NT2/D1 (cell line): ENCODE measurements around the gene D2HGDH.

Experiments
- DNase-seq: peaks from one replicate; pipeline ENCODE4 v3.0.0-alpha.2; 2011; ENCODE audit warnings: low read depth, low spot score
- H3K27me3 ChIP-seq: 2 replicates; pipeline ENCODE4 v1.6.0; 2011; ENCODE audit warnings: mild to moderate bottlenecking; ENCODE audit not compliant: insufficient read length, insufficient read depth
- H3K36me3 ChIP-seq: 2 replicates; pipeline ENCODE4 v1.6.1; 2011; ENCODE audit warnings: mild to moderate bottlenecking, low read length, mixed read lengths; ENCODE audit not compliant: insufficient read depth, insufficient read length
- H3K4me1 ChIP-seq: 2 replicates; pipeline ENCODE4 v1.5.1; 2011; ENCODE audit not compliant: insufficient read depth, insufficient read length
- H3K4me3 ChIP-seq: 2 replicates; pipeline ENCODE4 v1.5.1; 2011; ENCODE audit warnings: low read depth; ENCODE audit not compliant: insufficient read length
- H3K9ac ChIP-seq: 2 replicates; pipeline ENCODE4 v1.6.0; 2011; ENCODE audit warnings: low read depth; ENCODE audit not compliant: insufficient read length
- H3K9me3 ChIP-seq: 2 replicates; pipeline ENCODE4 v1.5.1; 2011; ENCODE audit warnings: mild to moderate bottlenecking, low read length; ENCODE audit not compliant: insufficient read depth
- SUZ12 ChIP-seq: IDR thresholded peaks from 2 replicates; pipeline ENCODE4 v1.6.1; 2011; ENCODE audit not compliant: insufficient read length, insufficient read depth; ENCODE audit errors: extremely low read depth
- YY1 ChIP-seq: IDR thresholded peaks from 2 replicates; pipeline ENCODE4 v1.6.1; 2011; ENCODE audit not compliant: insufficient read length, insufficient read depth
- ZNF274 ChIP-seq: IDR thresholded peaks from 2 replicates; pipeline ENCODE4 v1.6.1; 2011; ENCODE audit warnings: mild to moderate bottlenecking, low read depth, low read length

D2HGDH gene

GRCh38 chr2:241720099-241720498 is 14.3 kb upstream of the D2HGDH start:
- no peaks in the 10 kb centered on the region for H3K27me3 ChIP-seq
- peaks cover 87% of the 10 kb centered on the region for H3K36me3 ChIP-seq
- H3K9ac ChIP-seq = no peak overlapping the region
- no peak overlapping the region for H3K4me3 ChIP-seq
- no peaks in the 10 kb centered on the region for H3K4me1 ChIP-seq
- TF ChIP-seq SUZ12 (no peak), YY1 (no peak), ZNF274 (no peak)
- peaks cover 36% of the 10 kb centered on the region for H3K9me3 ChIP-seq
- no peak for DNase-seq

GRCh38 chr2:241720560-241720959 is 13.9 kb upstream of the D2HGDH start:
- TF ChIP-seq YY1 (no peak), SUZ12 (no peak), ZNF274 (no peak)
- H3K36me3 ChIP-seq = peaks cover 91% of the 10 kb centered on the region
- DNase-seq = no peak
- no peak overlapping the region for H3K4me3 ChIP-seq
- H3K27me3 ChIP-seq = no peaks in the 10 kb centered on the region
- no peaks in the 10 kb centered on the region for H3K4me1 ChIP-seq
- H3K9ac ChIP-seq = no peak overlapping the region
- H3K9me3 ChIP-seq = peaks cover 36% of the 10 kb centered on the region

- peaks cover 89% of the 10 kb centered on the region for H3K36me3 ChIP-seq
- TF ChIP-seq YY1 = no peak
- no peak for TF ChIP-seq SUZ12
- TF ChIP-seq ZNF274 = no peak
- no peaks in the 10 kb centered on the region for H3K4me1 ChIP-seq
- no peak overlapping the region for H3K9ac ChIP-seq
- no peaks in the 10 kb centered on the region for H3K27me3 ChIP-seq
- no peak overlapping the region for H3K4me3 ChIP-seq
- H3K9me3 ChIP-seq = peaks cover 36% of the 10 kb centered on the region
- DNase-seq = no peak
Measured at GRCh38 chr2:241721852-241722251, 12.6 kb upstream of the D2HGDH start.

GRCh38 chr2:241722896-241723454 is 11.5 kb upstream of the D2HGDH start:
- TF ChIP-seq SUZ12 (no peak), YY1 (no peak), ZNF274 (no peak)
- H3K9me3 ChIP-seq = peaks cover 36% of the 10 kb centered on the region
- no peak overlapping the region for H3K4me3 ChIP-seq
- no peaks in the 10 kb centered on the region for H3K27me3 ChIP-seq
- H3K36me3 ChIP-seq = peaks cover 90% of the 10 kb centered on the region
- DNase-seq = no peak
- H3K9ac ChIP-seq = no peak overlapping the region
- no peaks in the 10 kb centered on the region for H3K4me1 ChIP-seq

GRCh38 chr2:241724259-241724974 is 10.0 kb upstream of the D2HGDH start:
- H3K4me3 ChIP-seq = no peak overlapping the region
- TF ChIP-seq SUZ12 (no peak), ZNF274 (no peak), YY1 (no peak)
- H3K4me1 ChIP-seq = no peaks in the 10 kb centered on the region
- H3K36me3 ChIP-seq = peaks cover 89% of the 10 kb centered on the region
- H3K9ac ChIP-seq = no peak overlapping the region
- no peaks in the 10 kb centered on the region for H3K27me3 ChIP-seq
- no peak for DNase-seq
- H3K9me3 ChIP-seq = peaks cover 36% of the 10 kb centered on the region

- peaks cover 35% of the 10 kb centered on the region for H3K9me3 ChIP-seq
- H3K36me3 ChIP-seq = peaks cover 81% of the 10 kb centered on the region
- no peak overlapping the region for H3K4me3 ChIP-seq
- DNase-seq = no peak
- no peak overlapping the region for H3K9ac ChIP-seq
- H3K27me3 ChIP-seq = no peaks in the 10 kb centered on the region
- TF ChIP-seq ZNF274 (no peak), YY1 (no peak), SUZ12 (no peak)
- no peaks in the 10 kb centered on the region for H3K4me1 ChIP-seq
Measured at GRCh38 chr2:241724975-241725870, 9.2 kb upstream of the D2HGDH start.

- H3K36me3 ChIP-seq = peaks cover 69% of the 10 kb centered on the region
- no peak overlapping the region for H3K9ac ChIP-seq
- no peak for DNase-seq
Measured at GRCh38 chr2:241726459-241726858, 8.0 kb upstream of the D2HGDH start.

More at GRCh38 chr2:241726459-241726858, 8.0 kb upstream of the D2HGDH start:
- Histone ChIP-seq H3K4me3 (no peak overlapping the region), H3K9me3 (peaks cover 23% of the 10 kb centered on the region), H3K27me3 (no peaks in the 10 kb centered on the region), H3K4me1 (no peaks in the 10 kb centered on the region)
- TF ChIP-seq ZNF274 (no peak), SUZ12 (no peak), YY1 (no peak)
